HG03432 (cell line): ENCODE data around the gene COL15A1.

ENCODE experiments used
- ATAC-seq: cut with Tn5 transposase; IDR thresholded peaks from one replicate; pipeline ENCODE4 v1.9.1; 2021; ENCODE audit warnings: mild to moderate bottlenecking, moderate library complexity; ENCODE audit not compliant: unreplicated experiment

Gene COL15A1

GRCh38 chr9:98915599-98915998 lies 28.1 kb upstream of the COL15A1 start:
- no peak for ATAC-seq

- ATAC-seq: no peak
Observed at GRCh38 chr9:98916660-98917059, 27.0 kb upstream of the COL15A1 start.

- no peak for ATAC-seq
Observed at GRCh38 chr9:98917746-98918487, 25.8 kb upstream of the COL15A1 start.

GRCh38 chr9:98921732-98922131 lies 22.0 kb upstream of the COL15A1 start:
- no peak for ATAC-seq

GRCh38 chr9:98922721-98923435 lies 20.8 kb upstream of the COL15A1 start:
- ATAC-seq: no peak

GRCh38 chr9:98923451-98924123 lies 20.1 kb upstream of the COL15A1 start:
- ATAC-seq: no peak

GRCh38 chr9:98924946-98925820 lies 18.5 kb upstream of the COL15A1 start:
- ATAC-seq: no peak

GRCh38 chr9:98925956-98926355 lies 17.8 kb upstream of the COL15A1 start:
- ATAC-seq: no peak

GRCh38 chr9:98927724-98928123 lies 16.0 kb upstream of the COL15A1 start:
- ATAC-seq: no peak

GRCh38 chr9:98929071-98929470 lies 14.6 kb upstream of the COL15A1 start:
- no peak for ATAC-seq

- no peak for ATAC-seq
Observed at GRCh38 chr9:98929895-98930341, 13.8 kb upstream of the COL15A1 start.

GRCh38 chr9:98930792-98931191 lies 12.9 kb upstream of the COL15A1 start:
- no peak for ATAC-seq

GRCh38 chr9:98931600-98932389 lies 11.9 kb upstream of the COL15A1 start:
- ATAC-seq: no peak

GRCh38 chr9:98933185-98933584 lies 10.5 kb upstream of the COL15A1 start:
- no peak for ATAC-seq

- no peak for ATAC-seq
Observed at GRCh38 chr9:98933890-98934289, 9.8 kb upstream of the COL15A1 start.

GRCh38 chr9:98935071-98935505 lies 8.6 kb upstream of the COL15A1 start:
- no peak for ATAC-seq

GRCh38 chr9:98940276-98940675 lies 3.4 kb upstream of the COL15A1 start:
- ATAC-seq: no peak

GRCh38 chr9:98941946-98942523 lies 1.7 kb upstream of the COL15A1 start:
- no peak for ATAC-seq

- ATAC-seq: no peak
Observed at GRCh38 chr9:98942906-98943681, 613 bp upstream of the COL15A1 start.
